Right kidney (tissue), 9 donors: ENCODE data around the gene METTL22.

Source experiments
- DNase-seq: peaks from one replicate; pipeline ENCODE4 v3.0.0-alpha.2; 2016
- long read RNA-seq, 8 donors: transcript quantifications; one replicate each; lab custom pipeline, GENCODE V29; 2026

METTL22 gene
- long read RNA-seq, donor 1, full-length matches to known transcripts, result 3 of 3 reads
- long read RNA-seq, donor 1, partial matches to known transcripts, result 0 of 3 reads
- long read RNA-seq, donor 1, other reads (novel, unspliced or antisense), result 0 of 3 reads
- long read RNA-seq, donor 2, full-length matches to known transcripts, result 3 of 3 reads
- long read RNA-seq, donor 2, partial matches to known transcripts, result 0 of 3 reads
- long read RNA-seq, donor 2, other reads (novel, unspliced or antisense), result 0 of 3 reads
- long read RNA-seq, donor 3, partial matches to known transcripts, result 0 of 1 reads
- long read RNA-seq, donor 3, other reads (novel, unspliced or antisense), result 0 of 1 reads
- long read RNA-seq, donor 4, partial matches to known transcripts, result 0 of 1 reads
- long read RNA-seq, donor 4, other reads (novel, unspliced or antisense), result 0 of 1 reads
- long read RNA-seq, donor 5, full-length matches to known transcripts, result 3 of 3 reads
- long read RNA-seq, donor 5, partial matches to known transcripts, result 0 of 3 reads
- long read RNA-seq, donor 5, other reads (novel, unspliced or antisense), result 0 of 3 reads
- long read RNA-seq, donor 6, full-length matches to known transcripts, result 3 of 3 reads
- long read RNA-seq, donor 6, partial matches to known transcripts, result 0 of 3 reads
- long read RNA-seq, donor 6, other reads (novel, unspliced or antisense), result 0 of 3 reads
- long read RNA-seq, donor 7, result 0 reads
- long read RNA-seq, donor 8, full-length matches to known transcripts, result 4 of 4 reads
- long read RNA-seq, donor 8, partial matches to known transcripts, result 0 of 4 reads
- long read RNA-seq, donor 8, other reads (novel, unspliced or antisense), result 0 of 4 reads

- peak; percentile 86 for DNase-seq
Measured at GRCh38 chr16:8621572-8622314, at the start of gene METTL22. METTL22 (plus strand) TSS chr16:8621698; CDS start chr16:8625666, 3,968 bp downstream.

GRCh38 chr16:8572063-8572918 is 49.2 kb upstream of the METTL22 start:
- peak; percentile 24 for DNase-seq

- peak; percentile 37 for DNase-seq
Measured at GRCh38 chr16:8572919-8573724, 48.4 kb upstream of the METTL22 start.

- no peak for DNase-seq
Measured at GRCh38 chr16:8575399-8575798, 46.1 kb upstream of the METTL22 start.

- DNase-seq, result no peak
Measured at GRCh38 chr16:8576141-8577004, 45.1 kb upstream of the METTL22 start.

- DNase-seq, result no peak
Measured at GRCh38 chr16:8577678-8578304, 43.7 kb upstream of the METTL22 start.

- no peak for DNase-seq
Measured at GRCh38 chr16:8579559-8579958, 41.9 kb upstream of the METTL22 start.

- DNase-seq, result peak; percentile 29
Measured at GRCh38 chr16:8581831-8582580, 39.5 kb upstream of the METTL22 start.

GRCh38 chr16:8583199-8583598 is 38.3 kb upstream of the METTL22 start:
- DNase-seq, result no peak

GRCh38 chr16:8583732-8584131 is 37.8 kb upstream of the METTL22 start:
- DNase-seq, result no peak

- no peak for DNase-seq
Measured at GRCh38 chr16:8585041-8585440, 36.5 kb upstream of the METTL22 start.

- no peak for DNase-seq
Measured at GRCh38 chr16:8585857-8586256, 35.6 kb upstream of the METTL22 start.

GRCh38 chr16:8587065-8587464 is 34.4 kb upstream of the METTL22 start:
- DNase-seq, result no peak

- DNase-seq, result no peak
Measured at GRCh38 chr16:8588682-8589056, 32.8 kb upstream of the METTL22 start.

GRCh38 chr16:8589057-8589899 is 32.2 kb upstream of the METTL22 start:
- DNase-seq, result peak; percentile 45

- DNase-seq, result peak; percentile 20
Measured at GRCh38 chr16:8589900-8590688, 31.4 kb upstream of the METTL22 start, which contains the start of gene TMEM114. TMEM114 (minus strand) TSS chr16:8590511; CDS start chr16:8589838, 673 bp downstream.

GRCh38 chr16:8590811-8591210 is 30.7 kb upstream of the METTL22 start:
- DNase-seq, result no peak
